HG03460 (cell line): ENCODE measurements around the gene IFIT3.
"Not testable (repeated sequence)": the region's sequence is repeated elsewhere in the genome, so short reads cannot be mapped to it uniquely, and the experiment has no call there.

Source experiments
- ATAC-seq: cut with Tn5 transposase; IDR thresholded peaks from one replicate; pipeline ENCODE4 v1.9.1; 2021; ENCODE audit not compliant: unreplicated experiment

Gene IFIT3

DNA sequence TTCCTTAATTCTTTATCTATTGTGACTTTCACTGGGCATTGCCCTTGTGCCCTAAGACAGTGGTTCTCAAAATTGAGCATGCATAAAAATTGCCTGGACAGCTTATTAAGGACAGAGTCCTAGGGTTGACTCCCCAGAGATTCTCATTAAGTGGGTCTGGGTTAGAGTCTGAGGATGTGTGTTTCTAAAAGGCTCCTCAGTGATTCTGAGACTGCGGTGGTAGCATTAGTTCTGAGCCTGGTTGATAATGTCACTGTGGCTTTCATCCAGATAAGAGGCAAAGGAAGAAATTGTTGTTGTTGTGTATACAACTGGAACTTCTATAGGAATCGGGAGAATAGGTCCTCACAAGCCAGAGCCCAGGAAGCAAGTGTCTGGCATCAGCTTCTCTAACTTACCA, 24.6 kb upstream of the IFIT3 start:
- no peak for ATAC-seq

DNA sequence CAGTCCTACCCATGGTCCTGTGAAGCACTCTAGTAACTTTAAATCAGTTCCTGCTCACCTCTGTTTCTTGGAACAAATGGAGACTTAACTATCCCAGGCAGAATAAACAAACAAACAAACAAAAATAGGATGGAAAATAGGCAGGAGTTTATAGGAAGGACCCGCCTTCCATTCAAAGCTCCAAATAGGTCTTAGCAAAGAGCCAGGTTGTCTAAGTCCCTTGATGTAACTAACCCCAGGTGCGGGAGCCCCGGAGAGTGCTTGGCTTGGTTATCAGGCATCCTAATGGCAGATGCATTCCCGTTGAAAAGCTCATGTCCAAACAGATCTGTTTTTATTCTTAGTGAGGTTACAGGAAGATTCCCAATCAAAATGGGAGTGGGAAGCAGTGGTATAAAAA, 23.8 kb upstream of the IFIT3 start:
- ATAC-seq, result no peak

DNA sequence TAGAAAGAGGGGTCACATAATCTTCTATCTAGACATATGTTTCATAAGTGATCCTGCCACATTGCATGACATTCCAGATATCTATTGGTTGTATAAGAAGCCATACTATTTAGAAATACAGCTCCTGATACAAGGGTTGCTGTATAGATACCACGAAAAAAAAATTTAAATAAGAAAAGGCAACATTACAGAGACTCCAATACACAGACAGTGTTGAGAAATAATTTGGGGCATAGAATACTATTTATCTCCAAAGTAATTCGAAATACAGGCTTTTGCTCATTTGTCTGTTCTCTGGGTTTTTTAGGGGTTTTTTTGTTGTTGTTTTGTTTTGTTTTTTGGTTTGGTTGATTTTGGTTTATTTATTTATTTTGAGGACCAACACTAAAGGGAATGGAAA, 23.4 kb upstream of the IFIT3 start:
- no peak for ATAC-seq

DNA sequence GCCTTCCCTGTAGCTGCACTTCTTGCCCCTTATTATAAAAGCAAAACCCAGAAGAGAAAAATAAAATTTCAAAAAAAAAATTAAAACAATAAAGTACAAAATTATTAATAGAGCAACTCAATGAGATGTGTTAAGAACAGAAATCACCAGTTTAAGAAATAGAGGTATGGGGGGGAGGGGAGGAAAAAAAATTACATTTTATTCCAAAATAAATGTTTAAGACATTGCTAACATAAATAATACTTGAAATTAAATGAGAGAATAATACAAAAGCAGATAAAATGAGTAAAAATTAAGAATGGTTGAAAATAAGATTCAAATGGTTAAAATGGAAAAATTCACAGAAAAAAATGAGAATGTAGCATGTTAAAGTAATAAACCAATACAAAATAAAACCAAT, 22.9 kb upstream of the IFIT3 start:
- ATAC-seq, result no peak

DNA sequence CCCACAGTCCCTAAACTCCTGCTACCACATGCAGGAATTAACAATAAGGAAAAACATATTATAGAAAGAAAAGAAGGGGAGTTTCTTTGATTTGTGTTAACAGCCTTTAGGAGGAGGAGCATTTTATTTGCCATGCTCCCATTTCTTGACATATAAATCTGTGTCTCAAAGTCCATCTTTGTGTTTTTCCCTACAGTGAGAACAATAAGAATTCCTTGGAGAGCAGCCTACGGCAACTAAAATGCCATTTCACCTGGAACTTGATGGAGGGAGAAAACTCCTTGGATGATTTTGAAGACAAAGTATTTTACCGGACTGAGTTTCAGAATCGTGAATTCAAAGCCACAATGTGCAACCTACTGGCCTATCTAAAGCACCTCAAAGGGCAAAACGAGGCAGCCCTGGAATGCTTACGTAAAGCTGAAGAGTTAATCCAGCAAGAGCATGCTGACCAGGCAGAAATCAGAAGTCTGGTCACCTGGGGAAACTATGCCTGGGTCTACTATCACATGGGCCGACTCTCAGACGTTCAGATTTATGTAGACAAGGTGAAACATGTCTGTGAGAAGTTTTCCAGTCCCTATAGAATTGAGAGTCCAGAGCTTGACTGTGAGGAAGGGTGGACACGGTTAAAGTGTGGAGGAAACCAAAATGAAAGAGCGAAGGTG, 21.9 kb upstream of the IFIT3 start:
- ATAC-seq, result no peak

DNA sequence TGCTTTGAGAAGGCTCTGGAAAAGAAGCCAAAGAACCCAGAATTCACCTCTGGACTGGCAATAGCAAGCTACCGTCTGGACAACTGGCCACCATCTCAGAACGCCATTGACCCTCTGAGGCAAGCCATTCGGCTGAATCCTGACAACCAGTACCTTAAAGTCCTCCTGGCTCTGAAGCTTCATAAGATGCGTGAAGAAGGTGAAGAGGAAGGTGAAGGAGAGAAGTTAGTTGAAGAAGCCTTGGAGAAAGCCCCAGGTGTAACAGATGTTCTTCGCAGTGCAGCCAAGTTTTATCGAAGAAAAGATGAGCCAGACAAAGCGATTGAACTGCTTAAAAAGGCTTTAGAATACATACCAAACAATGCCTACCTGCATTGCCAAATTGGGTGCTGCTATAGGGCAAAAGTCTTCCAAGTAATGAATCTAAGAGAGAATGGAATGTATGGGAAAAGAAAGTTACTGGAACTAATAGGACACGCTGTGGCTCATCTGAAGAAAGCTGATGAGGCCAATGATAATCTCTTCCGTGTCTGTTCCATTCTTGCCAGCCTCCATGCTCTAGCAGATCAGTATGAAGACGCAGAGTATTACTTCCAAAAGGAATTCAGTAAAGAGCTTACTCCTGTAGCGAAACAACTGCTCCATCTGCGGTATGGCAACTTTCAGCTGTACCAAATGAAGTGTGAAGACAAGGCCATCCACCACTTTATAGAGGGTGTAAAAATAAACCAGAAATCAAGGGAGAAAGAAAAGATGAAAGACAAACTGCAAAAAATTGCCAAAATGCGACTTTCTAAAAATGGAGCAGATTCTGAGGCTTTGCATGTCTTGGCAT, 21.1 kb upstream of the IFIT3 start:
- no peak for ATAC-seq

DNA sequence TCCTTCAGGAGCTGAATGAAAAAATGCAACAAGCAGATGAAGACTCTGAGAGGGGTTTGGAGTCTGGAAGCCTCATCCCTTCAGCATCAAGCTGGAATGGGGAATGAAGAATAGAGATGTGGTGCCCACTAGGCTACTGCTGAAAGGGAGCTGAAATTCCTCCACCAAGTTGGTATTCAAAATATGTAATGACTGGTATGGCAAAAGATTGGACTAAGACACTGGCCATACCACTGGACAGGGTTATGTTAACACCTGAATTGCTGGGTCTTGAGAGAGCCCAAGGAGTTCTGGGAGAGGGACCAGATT, 20.6 kb upstream of the IFIT3 start:
- no peak for ATAC-seq

DNA sequence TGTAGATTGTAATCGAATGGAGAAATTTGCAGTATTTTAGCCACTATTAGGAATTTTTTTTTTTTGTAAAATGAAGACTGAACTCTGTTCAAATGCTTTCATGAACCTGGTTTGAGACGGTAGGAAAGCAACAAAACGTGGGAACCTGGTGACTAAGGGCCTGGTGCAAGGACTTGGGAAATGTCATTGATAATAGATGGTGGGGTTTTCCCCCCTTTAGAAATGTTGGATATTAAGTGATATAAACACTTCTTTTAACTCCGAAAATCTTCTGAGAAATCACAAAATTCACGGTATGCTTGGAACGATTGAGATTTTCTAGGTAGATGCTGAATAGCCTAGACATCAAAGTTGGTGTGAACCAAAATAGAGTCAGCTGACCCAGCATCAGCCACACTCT, 19.5 kb upstream of the IFIT3 start:
- ATAC-seq, result no peak

DNA sequence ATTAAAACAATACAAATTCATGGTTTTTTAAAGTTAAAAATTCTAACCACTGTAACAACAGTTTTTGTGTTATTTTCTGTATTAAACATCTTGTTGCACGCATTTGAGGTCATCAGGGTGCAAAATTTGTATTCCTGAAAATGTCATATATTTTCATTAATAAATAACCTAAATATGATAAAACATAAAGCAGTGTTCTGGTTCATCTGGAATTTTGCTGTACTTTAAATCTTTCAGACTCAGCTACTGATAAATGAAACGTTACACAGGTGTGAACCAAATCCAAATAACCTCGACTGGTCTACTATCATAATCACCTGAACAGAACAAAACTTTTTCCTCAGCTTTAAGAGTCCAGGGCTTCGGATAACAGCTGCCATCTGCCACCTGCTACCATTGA, 19.1 kb upstream of the IFIT3 start:
- ATAC-seq, result no peak

DNA sequence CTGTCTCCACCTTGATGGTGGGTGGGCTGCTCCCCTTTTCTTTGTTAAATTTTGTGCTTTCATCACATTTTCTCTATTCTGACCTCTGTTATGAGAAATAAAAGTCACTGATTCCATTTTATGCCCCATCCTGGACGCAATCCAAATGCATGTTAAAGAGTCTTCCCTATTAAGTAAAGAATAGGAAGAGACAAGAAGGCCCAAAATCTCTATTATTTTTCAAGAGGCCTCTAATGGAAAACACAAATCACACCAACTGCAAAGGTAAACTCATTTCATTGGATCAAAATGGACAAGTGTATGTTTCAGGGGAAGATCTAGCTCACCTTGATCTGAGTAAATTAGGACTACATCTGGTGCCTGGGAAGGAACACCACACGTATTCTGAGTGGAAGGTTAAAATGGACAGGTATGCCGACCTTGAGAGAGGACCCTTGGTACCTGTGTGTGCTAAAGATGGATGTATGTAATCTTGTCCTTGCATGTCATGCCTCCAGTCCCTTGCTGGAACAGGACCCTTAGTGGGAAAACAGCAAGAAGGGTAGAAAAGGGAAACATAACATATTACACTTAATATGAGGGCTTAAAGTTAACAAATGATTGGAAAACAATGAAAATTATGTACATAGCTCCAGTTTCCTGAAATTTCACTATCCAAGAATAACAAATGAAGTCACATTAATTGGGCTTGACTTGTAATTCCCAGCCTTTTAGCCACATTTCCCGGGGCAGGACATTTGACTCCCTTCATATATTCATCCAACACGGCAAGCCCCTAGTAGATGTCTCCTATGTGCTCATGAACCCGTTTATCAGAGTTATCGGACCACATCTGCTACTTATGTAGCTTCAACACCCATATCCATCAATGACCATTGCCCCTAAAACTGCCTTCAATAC, 18.4 kb upstream of the IFIT3 start:
- no peak for ATAC-seq

DNA sequence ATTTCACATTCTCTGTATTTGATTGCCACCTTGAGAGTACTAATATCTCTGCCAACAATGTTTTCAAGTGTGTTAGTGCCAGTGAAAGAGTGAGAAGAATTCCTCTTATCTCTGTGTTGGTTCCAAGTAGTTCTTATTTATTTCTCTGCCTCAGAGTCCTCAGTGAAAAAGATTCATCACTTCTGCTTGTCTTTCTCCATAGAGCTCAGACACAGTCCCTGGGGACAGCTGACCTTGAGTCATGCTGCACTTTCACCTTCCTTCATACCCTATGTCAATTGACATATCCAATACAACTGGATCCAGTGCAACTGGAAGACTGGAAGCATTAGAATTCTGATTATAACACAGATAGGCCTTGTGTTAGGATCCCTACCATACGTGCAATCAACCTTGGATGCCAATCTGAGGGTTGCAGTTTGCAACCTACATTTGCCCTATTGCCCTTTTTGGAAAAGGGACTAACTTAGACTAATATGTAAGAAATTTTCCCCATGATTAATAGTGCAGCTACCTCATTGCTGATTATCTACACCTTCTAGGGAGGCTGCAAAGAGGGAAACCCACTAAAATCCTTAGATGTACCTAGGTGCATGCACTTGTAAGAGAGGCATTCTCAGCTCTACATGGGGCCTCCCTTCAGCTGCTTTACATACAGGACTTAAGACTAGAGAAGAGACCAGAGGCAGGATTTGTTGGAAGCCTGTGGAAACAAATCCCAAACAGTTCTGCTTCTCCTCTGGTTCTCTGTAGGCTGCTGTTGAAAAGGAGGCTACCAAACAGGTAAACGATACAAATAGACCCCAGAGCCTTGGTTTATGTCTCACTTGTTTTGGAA, 17.5 kb upstream of the IFIT3 start:
- ATAC-seq, result no peak

DNA sequence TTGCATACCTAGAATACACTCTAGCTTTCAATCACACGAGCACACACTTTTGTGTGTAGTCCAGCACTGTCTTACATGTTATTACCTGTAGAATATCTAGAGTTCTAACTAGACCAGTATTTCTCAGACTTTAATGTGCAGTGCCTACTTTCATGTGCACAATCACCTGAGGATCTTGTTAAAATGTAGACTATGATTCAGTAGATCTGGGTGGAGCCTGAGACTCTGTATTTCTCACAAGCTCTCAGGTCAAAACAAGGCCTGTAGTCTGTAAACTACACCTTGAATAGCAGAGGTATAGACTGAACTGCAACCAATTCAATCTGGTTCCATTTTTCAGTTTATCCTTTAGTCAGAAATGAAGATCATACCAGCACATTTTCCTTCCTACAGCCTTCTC, 14.8 kb upstream of the IFIT3 start:
- ATAC-seq, result no peak

DNA sequence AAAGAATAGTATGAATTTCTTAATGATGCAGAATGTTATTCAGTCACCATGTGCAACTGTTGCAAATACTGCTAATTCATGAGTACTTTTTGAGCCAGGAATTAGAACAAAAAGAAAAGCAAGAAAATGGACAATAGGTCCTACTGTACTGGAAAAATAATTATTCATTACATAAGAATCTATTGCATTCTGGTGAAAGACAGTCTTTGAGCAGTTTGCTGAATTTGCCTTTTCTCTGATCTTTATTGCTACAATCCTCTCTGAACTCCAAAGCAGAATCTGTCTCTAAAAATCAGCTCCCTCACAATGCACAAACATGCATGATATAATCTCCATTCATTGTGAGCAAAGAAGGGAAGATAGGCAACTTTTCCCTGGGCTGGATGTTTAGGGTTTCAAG, 13.1 kb upstream of the IFIT3 start:
- no peak for ATAC-seq

DNA sequence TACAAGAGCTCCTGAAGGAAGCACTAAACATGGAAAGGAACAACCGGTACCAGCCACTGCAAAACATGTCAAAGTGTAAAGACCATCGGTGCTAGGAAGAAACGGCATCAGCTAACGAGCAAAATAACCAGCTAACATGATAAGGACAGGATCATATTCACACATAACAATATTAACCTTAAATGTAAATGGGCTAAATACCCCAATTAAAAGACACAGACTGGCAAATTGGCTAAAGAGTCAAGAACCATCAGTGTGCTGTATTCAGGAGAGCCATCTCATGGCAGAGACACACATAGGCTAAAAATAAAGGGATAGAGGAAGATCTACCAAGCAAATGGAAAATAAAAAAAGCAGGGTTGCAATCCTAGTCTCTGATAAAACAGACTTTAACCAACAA, 9.8 kb upstream of the IFIT3 start:
- ATAC-seq, result not testable (repeated sequence)

DNA sequence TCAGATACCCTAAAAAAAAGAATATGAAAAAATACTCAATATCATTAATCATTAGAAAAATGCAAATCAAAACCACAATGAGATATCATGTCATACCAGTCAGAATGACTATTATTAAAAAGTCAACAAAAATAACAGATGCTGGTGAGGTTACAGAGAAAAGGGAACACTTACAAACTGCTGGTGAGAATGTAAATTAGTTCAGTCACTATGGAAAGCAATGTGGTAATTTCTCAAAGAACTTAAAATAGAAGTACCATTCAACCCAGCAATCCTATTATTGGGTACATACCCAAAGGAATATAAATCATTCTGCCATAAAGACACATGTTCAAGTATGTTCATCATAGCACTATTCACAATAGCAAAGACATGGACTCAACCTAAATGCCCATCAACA, 2.7 kb upstream of the IFIT3 start:
- ATAC-seq, result not testable (repeated sequence)

DNA sequence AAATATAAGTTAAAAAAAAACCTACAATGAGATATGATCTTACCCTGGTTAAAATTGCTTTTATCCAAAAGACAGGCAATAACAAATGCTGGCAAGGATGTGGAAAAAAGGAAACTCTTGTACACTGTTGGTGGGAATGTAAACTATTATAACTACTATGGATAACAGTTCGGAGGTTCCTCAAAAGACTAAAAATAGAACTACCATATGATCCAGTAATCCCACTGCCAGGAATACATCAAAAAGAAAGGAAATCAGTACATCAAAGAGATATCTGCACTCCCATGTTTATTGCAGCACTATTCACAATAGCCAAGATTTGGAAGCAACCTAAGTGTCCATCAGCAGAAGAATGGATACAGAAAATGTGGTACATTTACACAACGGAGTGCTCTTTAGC, 1.9 kb upstream of the IFIT3 start:
- not testable (repeated sequence) for ATAC-seq

DNA sequence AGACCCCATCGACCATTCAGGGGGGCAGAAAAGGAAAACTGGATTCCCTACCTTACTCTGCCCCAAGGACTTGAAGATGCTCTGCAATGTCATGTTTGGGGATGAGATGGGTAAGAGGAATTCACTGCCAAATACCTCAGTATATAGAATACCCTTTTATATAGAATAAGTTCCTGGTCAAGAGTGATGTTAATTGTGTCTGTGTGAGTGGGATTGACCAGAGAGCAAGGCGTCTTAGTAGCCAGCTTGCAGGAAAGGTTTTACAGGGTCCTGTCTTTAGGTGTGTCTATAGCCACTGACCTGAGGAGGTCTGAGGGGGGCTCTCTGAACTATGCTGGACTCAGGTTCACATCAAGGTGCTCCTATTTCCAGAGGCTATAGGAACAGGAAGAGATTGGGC, 1.4 kb downstream of the IFIT3 start:
- ATAC-seq, result no peak

DNA sequence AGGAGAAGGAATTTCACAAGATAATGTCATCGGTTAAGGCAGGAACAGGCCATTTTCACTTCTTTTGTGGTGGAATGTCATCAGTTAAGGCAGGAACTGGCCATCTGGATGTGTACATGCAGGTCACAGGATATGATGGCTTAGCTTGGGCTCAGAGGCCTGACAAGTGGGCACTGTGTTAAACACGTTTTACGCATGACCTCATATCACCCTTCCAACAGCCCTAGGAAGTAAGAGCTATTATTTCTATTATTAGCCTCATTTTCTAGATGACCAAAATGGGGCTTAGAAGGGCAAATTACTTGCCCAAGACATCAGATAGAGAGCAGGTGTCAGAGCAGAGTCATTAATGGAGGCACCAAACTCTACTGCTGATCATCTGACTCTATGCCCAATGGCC, 2.2 kb downstream of the IFIT3 start:
- ATAC-seq, result not testable (repeated sequence)

DNA sequence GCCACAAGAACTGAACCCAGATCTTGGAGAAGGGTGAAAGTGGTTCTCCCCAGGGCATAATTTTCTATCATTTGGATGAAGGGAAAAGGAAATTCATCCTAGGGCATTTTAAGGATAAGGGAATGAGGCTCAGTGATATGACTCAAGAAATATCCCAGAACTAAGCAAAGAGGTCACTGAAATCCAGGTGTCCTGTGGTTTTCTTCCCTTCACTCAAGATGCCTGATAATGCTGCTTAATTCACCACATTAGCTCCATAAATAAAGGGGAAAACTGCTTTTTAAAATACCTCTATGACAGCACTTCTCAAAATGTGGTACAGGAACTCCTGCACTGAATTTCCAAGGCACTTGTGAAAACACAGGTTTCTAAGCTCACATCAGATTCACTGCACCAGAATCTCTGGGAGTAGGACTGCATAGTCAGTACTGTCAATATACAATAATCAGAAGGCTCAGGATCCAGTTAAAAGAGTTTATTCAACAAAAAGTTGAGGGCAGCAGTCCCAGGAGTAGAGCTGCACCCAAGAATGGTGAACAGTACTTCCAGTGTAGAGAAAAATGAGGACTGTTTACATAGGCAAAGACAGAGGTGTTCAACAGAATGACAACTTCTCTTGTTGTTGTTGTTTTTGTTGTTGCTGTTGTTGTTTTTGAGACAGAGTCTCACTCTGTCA, 2.9 kb downstream of the IFIT3 start:
- no peak for ATAC-seq

DNA sequence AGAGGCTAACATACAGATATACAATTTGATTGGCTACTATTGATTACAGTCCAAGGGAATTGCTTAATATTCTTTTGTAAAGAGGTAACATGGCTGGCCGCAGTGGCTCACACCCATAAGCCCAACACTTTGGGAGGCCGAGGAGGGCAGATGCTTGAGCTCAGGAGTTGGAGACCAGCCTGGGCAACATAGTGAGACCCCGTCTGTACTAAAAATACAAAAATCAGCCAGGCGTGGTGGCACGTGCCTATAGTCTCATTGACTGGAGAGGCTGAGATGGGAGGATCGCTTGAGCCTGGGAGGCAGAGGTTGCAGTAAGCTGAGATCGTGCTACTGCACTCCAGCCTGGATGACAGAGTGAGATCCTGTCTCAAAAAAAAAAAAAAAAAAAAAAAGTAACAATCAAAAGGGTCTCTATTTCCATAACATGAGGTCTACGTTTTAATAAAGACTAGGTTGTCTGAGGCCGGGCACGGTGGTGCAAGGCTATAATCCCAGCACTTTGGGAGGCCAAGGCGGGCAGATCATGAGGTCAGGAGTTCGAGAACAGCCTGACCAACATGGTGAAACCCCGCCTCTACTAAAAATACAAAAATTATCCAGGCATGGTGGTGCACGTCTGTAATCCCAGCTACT, 3.8 kb downstream of the IFIT3 start:
- not testable (repeated sequence) for ATAC-seq
